Psoas muscle (tissue), 8 donors: Measurements from ENCODE around the gene NLRX1. TPM values are rescaled to one million over a fixed set of nuclear protein-coding genes. Genes with fewer than 3 reads are reported as not detected.
A peak's percentile ranks its signal among the peaks of the same experiment; 100 is the strongest.
"Not testable (repeated sequence)": the region's sequence is repeated elsewhere in the genome, so short reads cannot be mapped to it uniquely, and the experiment has no call there.

Source experiments
- ATAC-seq, 4 donors: fragments of 200-7000 bp; cut with Tn5 transposase; one replicate each; pipeline ENCODE4 v1.9.1; 2020; ENCODE audit warnings: moderate library complexity in 3 of 4, mild to moderate bottlenecking in 2 of 4
- DNase-seq, 2 donors: peaks; one replicate each; pipeline ENCODE4 v3.0.0-alpha.2; 2020
- H3K27ac ChIP-seq: fragments of 200-600 bp; one replicate; pipeline ENCODE4 v1.8.0; 2022
- H3K27me3 ChIP-seq, 3 donors: fragments of 200-600 bp in 1 of 3; one replicate each; pipeline versions ENCODE4 v1.6.1 to v1.8.0; 2013 to 2022; ENCODE audit warnings: low read length in 2 of 3, mild to moderate bottlenecking in 2 of 3, moderate library complexity in 1 of 3; ENCODE audit not compliant: insufficient read depth in 3 of 3
- H3K36me3 ChIP-seq, 2 donors: fragments of 200-600 bp in 1 of 2; one replicate each; pipeline versions ENCODE4 v1.6.1 to v1.8.0; 2013 to 2022; ENCODE audit warnings: low read depth in 1 of 2, mild to moderate bottlenecking in 1 of 2, moderate library complexity in 1 of 2; ENCODE audit not compliant: insufficient read depth in 1 of 2
- H3K4me1 ChIP-seq: fragments of 200-600 bp; one replicate; pipeline ENCODE4 v1.8.0; 2022
- H3K4me3 ChIP-seq: fragments of 200-600 bp; one replicate; pipeline ENCODE4 v1.8.0; 2022; ENCODE audit warnings: mild to moderate bottlenecking
- H3K9me3 ChIP-seq: fragments of 200-600 bp; one replicate; pipeline ENCODE4 v1.8.0; 2022
- CTCF ChIP-seq: fragments of 200-600 bp; IDR thresholded peaks from one replicate; pipeline ENCODE4 v1.8.0; 2022; ENCODE audit warnings: antibody characterized with exemption
- WGBS, 3 donors: extraction: QIAGEN DNeasy Blood & Tissue Kit; methylation state at CpG; one replicate each; pipeline versions ENCODE4 v1.1.6 to v1.1.7; 2013; 5-methylcytosine and 5-hydroxymethylcytosine counted together
- intact Hi-C, 2 donors: fragments of 100-400 bp; cut with DNase I; formaldehyde crosslinking; loops; one replicate each; pipeline versions ENCODE4 v1.11.0 to v1.14.2; 2022
- polyA plus RNA-seq, 3 donors: library from polyadenylated mRNA; stranded (reverse); fragments of 200-250 nt; gene quantifications; one replicate each; pipeline ENCODE4 v1.2.3, GENCODE V29; 2013
- total RNA-seq, 4 donors: library from RNA; stranded (reverse); fragmentation: NEBNext Ultra II Directional in 2 of 4; extraction: Animal tissue kit (Norgen Biotek cat#: 25700) in 2 of 4; gene quantifications; one replicate each; pipeline versions ENCODE4 v1.2.1 to v1.2.4, GENCODE V29; 2021 to 2023
- donor health status: healthy with polysubstance abuse.
- donor health status: DM: no; HTN: no; CAD: no; lungs with moderate emphysema.
- donor health status: Bipolar disorder and iron deficiency.
- donor health status: healthy.
- donor health status: DM: yes; HTN: yes; CAD: no.
- donor health status: DM: no; HTN: no; CAD: no.
- donor health status: DM: no; HTN: no; CAD: no.
- donor health status: DM: yes; HTN: yes; CAD: no.

NLRX1 gene
- total and polyA plus RNA-seq, 7 donors: 8.8 to 28.7 (median 18.1) TPM

DNA sequence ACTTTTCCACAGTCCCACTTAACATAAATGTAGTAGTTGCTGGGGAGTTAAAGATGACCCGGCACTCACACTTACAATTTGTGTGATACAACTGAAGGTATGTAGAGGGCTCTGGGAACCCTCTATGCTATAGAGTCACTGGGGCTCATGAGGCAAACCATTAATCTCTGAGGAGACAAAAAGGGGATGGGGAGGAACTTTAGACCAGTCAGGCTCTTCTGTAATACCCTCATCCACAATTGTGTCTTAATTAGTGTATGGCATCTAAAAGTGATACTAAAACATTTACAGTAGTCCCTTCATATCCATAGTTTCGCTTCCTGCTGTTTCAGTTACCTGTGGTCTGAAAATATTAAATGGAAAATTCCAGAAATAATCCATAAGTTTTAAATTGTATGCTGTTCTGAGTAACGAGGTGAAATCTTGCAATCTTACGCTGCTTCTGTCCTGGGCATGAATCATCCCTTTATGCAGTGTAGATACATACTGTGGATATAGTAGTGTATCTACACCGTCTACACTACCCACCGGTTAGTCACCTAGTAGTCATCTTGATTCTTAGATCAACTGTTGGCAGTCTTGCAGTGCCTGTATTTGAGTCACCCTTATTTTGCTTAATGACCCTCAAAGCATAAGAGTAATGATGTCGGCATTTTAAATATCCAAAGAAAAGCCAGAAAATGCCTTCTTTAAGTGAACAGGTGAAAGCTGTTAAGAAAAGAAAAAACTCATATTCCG is 49.8 kb downstream of the NLRX1 start:
- no peak for ATAC-seq
- TF ChIP-seq CTCF: no peak

GRCh38 chr11:119222308-119222707 is 53.8 kb downstream of the NLRX1 start:
- Histone ChIP-seq H3K4me1 (peaks cover 10% of the 10 kb centered on the region), H3K4me3 (no peak overlapping the region), H3K9me3 (no peaks in the 10 kb centered on the region), H3K36me3 (no peaks in the 10 kb centered on the region), H3K27me3 (no peaks in the 10 kb centered on the region), H3K27ac (no peak overlapping the region)
- DNase-seq (no peak), ATAC-seq (peak in 1 of 4 donors; percentile 38)
- intact Hi-C loops: no loop called here
- TF ChIP-seq CTCF: no peak
- WGBS, 3 donors: 2 to 11% (median 8%) methylated on average over 2 of the region's 2 CpGs

More for the DNA sequence above, 49.8 kb downstream of the NLRX1 start:
- Histone ChIP-seq H3K9me3 (no peaks in the 10 kb centered on the region), H3K4me1 (peaks cover 10% of the 10 kb centered on the region), H3K36me3 (no peaks in the 10 kb centered on the region), H3K4me3 (no peak overlapping the region), H3K27me3 (no peaks in the 10 kb centered on the region), H3K27ac (no peak overlapping the region)
- 87 to 94% (median 93%) methylated on average over 8 of the region's 8 CpGs for WGBS, 3 donors
- intact Hi-C loops: no loop called here
- no peak for DNase-seq

DNA sequence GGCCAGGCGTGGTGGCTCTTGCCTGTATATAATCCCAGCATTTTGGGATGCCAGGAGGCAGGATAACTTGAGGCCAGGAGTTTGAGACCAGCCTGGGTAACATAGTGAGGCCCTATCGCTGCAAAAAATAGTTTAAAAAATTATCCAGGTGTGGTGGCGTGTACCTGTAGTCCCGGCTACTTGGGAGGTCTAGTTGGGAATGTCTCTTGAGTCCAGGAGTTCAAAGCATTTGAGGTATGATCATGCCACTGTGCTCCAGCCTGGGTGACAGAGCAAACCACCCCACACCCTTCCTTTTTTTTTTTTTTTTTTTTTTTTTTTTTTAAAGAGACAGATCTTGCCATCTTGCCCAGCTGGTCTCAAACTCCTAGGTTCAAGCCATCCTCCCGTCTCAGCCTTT is 54.4 kb downstream of the NLRX1 start:
- H3K4me3 ChIP-seq: no peak overlapping the region
- H3K36me3 ChIP-seq: no peaks in the 10 kb centered on the region
- intact Hi-C loops: no loop called here
- peaks cover 10% of the 10 kb centered on the region for H3K4me1 ChIP-seq
- no peak overlapping the region for H3K27ac ChIP-seq
- no peak for DNase-seq
- 94 to 96% (median 94%) methylated on average over 5 of the region's 5 CpGs for WGBS, 3 donors
- ATAC-seq: no peak
- H3K27me3 ChIP-seq: no peaks in the 10 kb centered on the region
- no peak for TF ChIP-seq CTCF
- H3K9me3 ChIP-seq: no peaks in the 10 kb centered on the region

DNA sequence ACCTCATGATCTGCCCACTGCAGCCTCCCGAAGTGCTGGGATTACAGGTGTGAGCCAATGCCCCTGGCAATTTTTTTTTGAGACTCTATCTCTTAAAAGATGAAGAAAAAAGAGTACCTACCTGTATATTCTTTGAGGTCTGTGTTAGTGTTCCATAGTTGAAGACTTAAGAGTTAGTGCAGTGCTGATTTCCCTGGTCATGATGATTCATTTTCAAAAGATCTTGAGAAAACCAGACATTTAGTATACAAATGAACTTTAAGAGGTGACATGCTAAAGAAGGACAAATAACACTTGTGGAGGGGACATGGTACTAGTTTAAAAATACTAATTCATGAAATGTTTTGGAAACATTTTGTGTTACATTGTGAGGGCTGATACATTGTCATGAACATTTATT is 55.3 kb downstream of the NLRX1 start:
- Histone ChIP-seq H3K4me1 (peaks cover 10% of the 10 kb centered on the region), H3K36me3 (no peaks in the 10 kb centered on the region), H3K27me3 (no peaks in the 10 kb centered on the region), H3K9me3 (no peaks in the 10 kb centered on the region), H3K27ac (no peak overlapping the region), H3K4me3 (no peak overlapping the region)
- DNase-seq: no peak
- no peak for TF ChIP-seq CTCF
- 99 to 100% (median 100%) methylated on average over 1 of the region's 1 CpG for WGBS, 3 donors
- ATAC-seq: no peak
- intact Hi-C loops: no loop called here

DNA sequence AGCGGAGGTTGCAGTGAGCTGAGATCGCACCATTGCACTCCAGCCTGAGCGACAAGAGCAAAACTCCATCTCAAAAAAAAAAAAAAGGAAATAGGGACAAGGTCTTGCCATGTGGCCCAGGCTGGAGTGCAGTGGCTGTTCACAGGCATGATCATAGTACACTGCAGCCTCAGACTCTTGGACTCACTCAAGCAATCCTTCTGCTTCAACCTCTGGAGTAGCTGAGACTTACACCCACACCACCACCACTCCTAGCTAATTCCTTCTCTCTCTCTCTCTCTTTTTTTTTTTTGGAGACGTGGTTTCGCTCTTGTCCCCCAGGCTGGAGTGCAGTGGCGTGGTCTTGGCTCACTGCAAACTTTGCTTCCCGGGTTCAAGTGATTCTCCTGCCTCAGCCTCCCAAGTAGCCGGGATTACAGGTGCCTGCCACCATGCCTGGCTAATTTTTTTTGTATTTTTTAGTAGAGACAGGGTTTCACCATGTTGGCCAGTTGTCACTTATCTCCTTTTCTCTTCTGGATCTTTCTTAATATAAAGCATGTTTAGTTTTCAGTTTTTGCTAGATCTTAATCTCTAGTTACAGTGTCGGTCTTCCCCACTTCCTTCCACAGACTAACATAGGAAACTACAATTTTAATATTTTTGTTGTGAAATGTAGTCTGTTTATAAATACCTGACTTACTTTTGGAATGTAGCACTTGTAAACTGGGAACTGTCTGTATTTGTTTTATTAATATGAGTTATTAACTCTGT is 60.2 kb downstream of the NLRX1 start:
- peaks cover 0 to 18% of the 10 kb centered on the region in 2 donors for H3K36me3 ChIP-seq
- intact Hi-C loops, H3K27me3 ChIP-seq, H3K4me1 ChIP-seq, H3K4me3 ChIP-seq, DNase-seq, ATAC-seq, H3K9me3 ChIP-seq, H3K27ac ChIP-seq: not testable (repeated sequence)
- WGBS, 3 donors: 91 to 95% (median 92%) methylated on average over 8 to 9 of the region's 9 CpGs
